ENCODE results near the gene NTRK3. TPM values are rescaled to one million over a fixed set of nuclear protein-coding genes. Genes with fewer than 3 reads are reported as not detected.

The NTRK3 gene
- total RNA-seq, 1 experiment from 2014 or later: not detected

GRCh38 chr15:88155310-88155709 is 101.2 kb downstream of the NTRK3 start:
- peaks cover 34% of the 10 kb centered on the region for H3K9me3 Mint-ChIP-seq (ENCODE audit: unreplicated experiment)
- intact Hi-C loops (cut with micrococcal nuclease): no loop called here
- no peak overlapping the region for H3K27ac Mint-ChIP-seq (ENCODE audit: low read depth, unreplicated experiment)
- DNase-seq (ENCODE audit: unreplicated experiment): no peak
- ChIA-PET CTCF (no interaction called here), POLR2A (no interaction called here)
- TF ChIP-seq, protein P1, sequence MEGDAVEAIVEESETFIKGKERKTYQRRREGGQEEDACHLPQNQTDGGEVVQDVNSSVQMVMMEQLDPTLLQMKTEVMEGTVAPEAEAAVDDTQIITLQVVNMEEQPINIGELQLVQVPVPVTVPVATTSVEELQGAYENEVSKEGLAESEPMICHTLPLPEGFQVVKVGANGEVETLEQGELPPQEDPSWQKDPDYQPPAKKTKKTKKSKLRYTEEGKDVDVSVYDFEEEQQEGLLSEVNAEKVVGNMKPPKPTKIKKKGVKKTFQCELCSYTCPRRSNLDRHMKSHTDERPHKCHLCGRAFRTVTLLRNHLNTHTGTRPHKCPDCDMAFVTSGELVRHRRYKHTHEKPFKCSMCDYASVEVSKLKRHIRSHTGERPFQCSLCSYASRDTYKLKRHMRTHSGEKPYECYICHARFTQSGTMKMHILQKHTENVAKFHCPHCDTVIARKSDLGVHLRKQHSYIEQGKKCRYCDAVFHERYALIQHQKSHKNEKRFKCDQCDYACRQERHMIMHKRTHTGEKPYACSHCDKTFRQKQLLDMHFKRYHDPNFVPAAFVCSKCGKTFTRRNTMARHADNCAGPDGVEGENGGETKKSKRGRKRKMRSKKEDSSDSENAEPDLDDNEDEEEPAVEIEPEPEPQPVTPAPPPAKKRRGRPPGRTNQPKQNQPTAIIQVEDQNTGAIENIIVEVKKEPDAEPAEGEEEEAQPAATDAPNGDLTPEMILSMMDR (IDR thresholded peaks at IDR 0.05; ENCODE audit: unreplicated experiment): no peak
- peaks cover 5% of the 10 kb centered on the region for H3K36me3 Mint-ChIP-seq (ENCODE audit: insufficient read depth, unreplicated experiment)
- no peak overlapping the region for H3K4me3 Mint-ChIP-seq (ENCODE audit: unreplicated experiment)
- BruUV-seq (replicated peaks): no TSS peak
- H3K27me3 Mint-ChIP-seq (ENCODE audit: insufficient read depth, unreplicated experiment): no peaks in the 10 kb centered on the region
- H3K4me1 Mint-ChIP-seq (ENCODE audit: insufficient read depth, unreplicated experiment): no peaks in the 10 kb centered on the region

- DNase-seq (ENCODE audit: unreplicated experiment): no peak
- H3K27ac Mint-ChIP-seq (ENCODE audit: low read depth, unreplicated experiment): no peak overlapping the region
- no peak overlapping the region for H3K4me3 Mint-ChIP-seq (ENCODE audit: unreplicated experiment)
- ChIA-PET POLR2A (no interaction called here), CTCF (no interaction called here)
- intact Hi-C loops (cut with micrococcal nuclease): no loop called here
- no peaks in the 10 kb centered on the region for H3K4me1 Mint-ChIP-seq (ENCODE audit: insufficient read depth, unreplicated experiment)
- BruUV-seq (replicated peaks): no TSS peak
- TF ChIP-seq, protein P1 (IDR thresholded peaks at IDR 0.05; ENCODE audit: unreplicated experiment): no peak
- H3K27me3 Mint-ChIP-seq (ENCODE audit: insufficient read depth, unreplicated experiment): no peaks in the 10 kb centered on the region
- H3K9me3 Mint-ChIP-seq (ENCODE audit: unreplicated experiment): peaks cover 47% of the 10 kb centered on the region
- peaks cover 5% of the 10 kb centered on the region for H3K36me3 Mint-ChIP-seq (ENCODE audit: insufficient read depth, unreplicated experiment)
Measured at GRCh38 chr15:88152672-88153071, 103.9 kb downstream of the NTRK3 start.

DNA sequence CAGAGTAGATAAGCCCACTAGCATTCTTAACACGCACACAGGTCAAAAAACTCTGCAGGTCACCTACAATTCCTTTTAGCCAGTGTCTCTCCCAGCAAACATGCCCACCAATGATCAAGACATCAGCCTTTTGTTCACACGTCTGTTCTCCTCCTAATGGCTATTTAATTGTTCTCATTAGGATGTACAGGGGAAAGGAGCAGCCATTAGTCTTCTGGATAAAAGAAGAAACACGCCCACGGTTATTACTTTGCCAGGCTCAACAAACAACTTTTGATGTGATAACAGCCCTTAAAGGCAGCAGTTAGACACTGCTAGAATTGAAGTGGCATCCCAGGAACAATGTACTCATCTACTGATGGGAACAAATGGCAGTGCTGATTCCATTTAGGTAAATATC is 108.8 kb downstream of the NTRK3 start:
- TF ChIP-seq, protein P1 (IDR thresholded peaks at IDR 0.05; ENCODE audit: unreplicated experiment): no peak
- CTCF ChIA-PET: no interaction called here
- no TSS peak for BruUV-seq (replicated peaks)
- DNase-seq (ENCODE audit: unreplicated experiment): no peak
- Mint-ChIP-seq H3K4me1 (ENCODE audit: insufficient read depth, unreplicated experiment) (no peaks in the 10 kb centered on the region), H3K9me3 (ENCODE audit: unreplicated experiment) (peaks cover 37% of the 10 kb centered on the region), H3K27me3 (ENCODE audit: insufficient read depth, unreplicated experiment) (no peaks in the 10 kb centered on the region), H3K36me3 (ENCODE audit: insufficient read depth, unreplicated experiment) (no peaks in the 10 kb centered on the region), H3K27ac (ENCODE audit: low read depth, unreplicated experiment) (no peak overlapping the region), H3K4me3 (ENCODE audit: unreplicated experiment) (no peak overlapping the region)
- POLR2A ChIA-PET: no interaction called here
- intact Hi-C loops (cut with micrococcal nuclease): no loop called here

GRCh38 chr15:88144921-88145653 is 111.5 kb downstream of the NTRK3 start:
- Mint-ChIP-seq H3K4me3 (ENCODE audit: unreplicated experiment) (no peak overlapping the region), H3K27ac (ENCODE audit: low read depth, unreplicated experiment) (no peak overlapping the region), H3K36me3 (ENCODE audit: insufficient read depth, unreplicated experiment) (no peaks in the 10 kb centered on the region), H3K27me3 (ENCODE audit: insufficient read depth, unreplicated experiment) (no peaks in the 10 kb centered on the region), H3K4me1 (ENCODE audit: insufficient read depth, unreplicated experiment) (no peaks in the 10 kb centered on the region), H3K9me3 (ENCODE audit: unreplicated experiment) (peaks cover 48% of the 10 kb centered on the region)
- no peak for DNase-seq (ENCODE audit: unreplicated experiment)
- ChIA-PET POLR2A (no interaction called here), CTCF (interaction anchor here (0.7 kb wide), 1 partner anchor 306 kb away, joined by 3 read pairs; no protein-coding TSS in a partner anchor)
- TF ChIP-seq, protein P1 (IDR thresholded peaks at IDR 0.05; ENCODE audit: unreplicated experiment): no peak
- BruUV-seq (replicated peaks): no TSS peak
- intact Hi-C loops (cut with micrococcal nuclease): no loop called here

Data from MCF 10A (cell line).